22Rv1 (cell line): ENCODE data around the gene LEO1.

Experiments used
- ZFX ChIP-seq: fragments of 450-650 bp; IDR thresholded peaks from 2 replicates; pipeline ENCODE4 v1.6.1; 2017; ENCODE audit warnings: antibody characterized with exemption, borderline replicate concordance
- TF ChIP-seq, protein P1 (sequence below): fragments of 450-650 bp; IDR thresholded peaks from 2 replicates; pipeline ENCODE4 v1.5.1; 2017; ENCODE audit warnings: mild to moderate bottlenecking

GRCh38 chr15:52008359-52008697 lies 36.8 kb upstream of the LEO1 start:
- TF ChIP-seq, protein P1, sequence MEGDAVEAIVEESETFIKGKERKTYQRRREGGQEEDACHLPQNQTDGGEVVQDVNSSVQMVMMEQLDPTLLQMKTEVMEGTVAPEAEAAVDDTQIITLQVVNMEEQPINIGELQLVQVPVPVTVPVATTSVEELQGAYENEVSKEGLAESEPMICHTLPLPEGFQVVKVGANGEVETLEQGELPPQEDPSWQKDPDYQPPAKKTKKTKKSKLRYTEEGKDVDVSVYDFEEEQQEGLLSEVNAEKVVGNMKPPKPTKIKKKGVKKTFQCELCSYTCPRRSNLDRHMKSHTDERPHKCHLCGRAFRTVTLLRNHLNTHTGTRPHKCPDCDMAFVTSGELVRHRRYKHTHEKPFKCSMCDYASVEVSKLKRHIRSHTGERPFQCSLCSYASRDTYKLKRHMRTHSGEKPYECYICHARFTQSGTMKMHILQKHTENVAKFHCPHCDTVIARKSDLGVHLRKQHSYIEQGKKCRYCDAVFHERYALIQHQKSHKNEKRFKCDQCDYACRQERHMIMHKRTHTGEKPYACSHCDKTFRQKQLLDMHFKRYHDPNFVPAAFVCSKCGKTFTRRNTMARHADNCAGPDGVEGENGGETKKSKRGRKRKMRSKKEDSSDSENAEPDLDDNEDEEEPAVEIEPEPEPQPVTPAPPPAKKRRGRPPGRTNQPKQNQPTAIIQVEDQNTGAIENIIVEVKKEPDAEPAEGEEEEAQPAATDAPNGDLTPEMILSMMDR: no peak
- no peak for TF ChIP-seq ZFX
